PC-9 (cell line): ENCODE data around the gene ANO2.

Experiments used
- EZH2 ChIP-seq: fragments of 200-600 bp; sonication (generic); IDR thresholded peaks from 2 replicates; pipeline ENCODE4 v1.8.0; 2017; ENCODE audit warnings: antibody characterized with exemption, low read depth
- TF ChIP-seq, protein P1 (sequence below): fragments of 200-600 bp; sonication (generic); conservative IDR thresholded peaks from 2 replicates; pipeline ENCODE4 v1.6.1; 2017; ENCODE audit warnings: mixed run types, antibody characterized with exemption, mild to moderate bottlenecking, moderate library complexity

DNA sequence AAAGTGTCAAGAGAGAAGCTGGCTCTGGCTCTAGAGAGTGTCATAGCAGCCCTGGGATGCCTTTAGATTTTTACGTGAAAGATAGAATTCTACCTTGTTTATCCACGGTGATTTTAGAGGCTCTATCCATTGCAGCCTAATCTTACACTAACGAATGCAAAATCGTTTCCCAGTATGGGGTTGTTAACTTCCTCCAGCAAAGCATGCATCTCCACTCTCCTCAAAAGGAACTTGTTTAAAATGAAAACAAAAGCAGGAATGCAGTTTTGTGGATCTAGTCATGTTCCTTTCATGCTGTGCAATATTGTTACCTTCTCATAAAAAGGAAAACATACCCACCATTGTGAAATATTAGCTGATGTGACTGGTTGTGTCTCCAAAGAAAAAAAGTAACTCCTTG lies 88.4 kb downstream of the ANO2 start:
- TF ChIP-seq, protein P1, sequence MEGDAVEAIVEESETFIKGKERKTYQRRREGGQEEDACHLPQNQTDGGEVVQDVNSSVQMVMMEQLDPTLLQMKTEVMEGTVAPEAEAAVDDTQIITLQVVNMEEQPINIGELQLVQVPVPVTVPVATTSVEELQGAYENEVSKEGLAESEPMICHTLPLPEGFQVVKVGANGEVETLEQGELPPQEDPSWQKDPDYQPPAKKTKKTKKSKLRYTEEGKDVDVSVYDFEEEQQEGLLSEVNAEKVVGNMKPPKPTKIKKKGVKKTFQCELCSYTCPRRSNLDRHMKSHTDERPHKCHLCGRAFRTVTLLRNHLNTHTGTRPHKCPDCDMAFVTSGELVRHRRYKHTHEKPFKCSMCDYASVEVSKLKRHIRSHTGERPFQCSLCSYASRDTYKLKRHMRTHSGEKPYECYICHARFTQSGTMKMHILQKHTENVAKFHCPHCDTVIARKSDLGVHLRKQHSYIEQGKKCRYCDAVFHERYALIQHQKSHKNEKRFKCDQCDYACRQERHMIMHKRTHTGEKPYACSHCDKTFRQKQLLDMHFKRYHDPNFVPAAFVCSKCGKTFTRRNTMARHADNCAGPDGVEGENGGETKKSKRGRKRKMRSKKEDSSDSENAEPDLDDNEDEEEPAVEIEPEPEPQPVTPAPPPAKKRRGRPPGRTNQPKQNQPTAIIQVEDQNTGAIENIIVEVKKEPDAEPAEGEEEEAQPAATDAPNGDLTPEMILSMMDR = no peak
- no peak for TF ChIP-seq EZH2
